ENCODE results near the gene JAZF1. TPM values are rescaled to one million over a fixed set of nuclear protein-coding genes. Genes with fewer than 3 reads are reported as not detected.

Gene JAZF1
- total RNA-seq, 2 donors from 2014 or later, result 13.9 to 16.5 TPM

GRCh38 chr7:27941522-27941921, 239.1 kb downstream of the JAZF1 start:
- no peak overlapping the region for H3K27ac ChIP-seq
- DNase-seq (ENCODE audit: low spot score), result no peak
- H3K36me3 ChIP-seq, result no peaks in the 10 kb centered on the region
- TF ChIP-seq, protein P1, sequence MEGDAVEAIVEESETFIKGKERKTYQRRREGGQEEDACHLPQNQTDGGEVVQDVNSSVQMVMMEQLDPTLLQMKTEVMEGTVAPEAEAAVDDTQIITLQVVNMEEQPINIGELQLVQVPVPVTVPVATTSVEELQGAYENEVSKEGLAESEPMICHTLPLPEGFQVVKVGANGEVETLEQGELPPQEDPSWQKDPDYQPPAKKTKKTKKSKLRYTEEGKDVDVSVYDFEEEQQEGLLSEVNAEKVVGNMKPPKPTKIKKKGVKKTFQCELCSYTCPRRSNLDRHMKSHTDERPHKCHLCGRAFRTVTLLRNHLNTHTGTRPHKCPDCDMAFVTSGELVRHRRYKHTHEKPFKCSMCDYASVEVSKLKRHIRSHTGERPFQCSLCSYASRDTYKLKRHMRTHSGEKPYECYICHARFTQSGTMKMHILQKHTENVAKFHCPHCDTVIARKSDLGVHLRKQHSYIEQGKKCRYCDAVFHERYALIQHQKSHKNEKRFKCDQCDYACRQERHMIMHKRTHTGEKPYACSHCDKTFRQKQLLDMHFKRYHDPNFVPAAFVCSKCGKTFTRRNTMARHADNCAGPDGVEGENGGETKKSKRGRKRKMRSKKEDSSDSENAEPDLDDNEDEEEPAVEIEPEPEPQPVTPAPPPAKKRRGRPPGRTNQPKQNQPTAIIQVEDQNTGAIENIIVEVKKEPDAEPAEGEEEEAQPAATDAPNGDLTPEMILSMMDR (IDR thresholded peaks at IDR 0.05), result no peak
- no peaks in the 10 kb centered on the region for H3K9me3 ChIP-seq
- H3K4me1 ChIP-seq (ENCODE audit: control insufficient read depth in 1 of 2, low read depth in 2 of 2), result no peaks in the 10 kb centered on the region
- no peaks in the 10 kb centered on the region for H3K27me3 ChIP-seq (replicated peaks; ENCODE audit: insufficient read depth)
- H3K4me3 ChIP-seq, result no peak overlapping the region
- no peak for ATAC-seq (ENCODE audit: insufficient number of reproducible peaks, low FRiP score, low read depth)

- Histone ChIP-seq H3K9me3 (no peaks in the 10 kb centered on the region), H3K27me3 (replicated peaks; ENCODE audit: insufficient read depth) (no peaks in the 10 kb centered on the region), H3K27ac (no peak overlapping the region), H3K36me3 (no peaks in the 10 kb centered on the region), H3K4me1 (ENCODE audit: control insufficient read depth in 1 of 2, low read depth in 2 of 2) (no peaks in the 10 kb centered on the region), H3K4me3 (no peak overlapping the region)
- ATAC-seq (ENCODE audit: insufficient number of reproducible peaks, low FRiP score, low read depth) (no peak), DNase-seq (ENCODE audit: low spot score) (no peak)
- TF ChIP-seq, protein P1 (IDR thresholded peaks at IDR 0.05), result no peak
Observed at GRCh38 chr7:27940341-27940740, 240.3 kb downstream of the JAZF1 start.

DNA sequence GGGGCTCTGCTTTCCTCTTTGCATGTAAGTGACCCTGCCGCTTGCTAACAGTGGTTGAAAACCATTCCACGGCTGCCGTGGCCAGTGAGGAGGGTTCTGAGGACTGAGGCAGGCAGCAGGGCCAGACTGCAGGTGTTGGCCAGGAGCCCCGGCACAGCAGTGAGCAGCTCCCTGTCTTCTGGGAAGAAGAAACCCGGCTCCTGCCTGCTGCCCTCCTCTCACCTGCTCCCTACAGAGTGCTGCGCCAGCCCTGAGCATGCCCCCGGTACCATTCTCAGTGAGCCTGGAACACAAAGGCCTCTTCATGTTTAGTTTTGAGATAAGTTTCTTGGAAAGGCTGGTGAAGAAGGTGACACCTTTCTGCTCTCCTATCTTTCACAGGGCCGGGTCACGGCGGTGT, 240.7 kb downstream of the JAZF1 start:
- Histone ChIP-seq H3K27me3 (replicated peaks; ENCODE audit: insufficient read depth) (no peaks in the 10 kb centered on the region), H3K4me1 (ENCODE audit: control insufficient read depth in 1 of 2, low read depth in 2 of 2) (no peaks in the 10 kb centered on the region), H3K9me3 (no peaks in the 10 kb centered on the region), H3K27ac (no peak overlapping the region), H3K4me3 (no peak overlapping the region), H3K36me3 (no peaks in the 10 kb centered on the region)
- ATAC-seq (ENCODE audit: insufficient number of reproducible peaks, low FRiP score, low read depth) (no peak), DNase-seq (ENCODE audit: low spot score) (no peak)
- TF ChIP-seq, protein P1 (IDR thresholded peaks at IDR 0.05), result no peak

GRCh38 chr7:27936768-27937102, 243.9 kb downstream of the JAZF1 start:
- no peak for ATAC-seq (ENCODE audit: insufficient number of reproducible peaks, low FRiP score, low read depth)
- no peak overlapping the region for H3K27ac ChIP-seq
- no peaks in the 10 kb centered on the region for H3K27me3 ChIP-seq (replicated peaks; ENCODE audit: insufficient read depth)
- H3K36me3 ChIP-seq, result no peaks in the 10 kb centered on the region
- no peaks in the 10 kb centered on the region for H3K9me3 ChIP-seq
- no peak for DNase-seq (ENCODE audit: low spot score)
- TF ChIP-seq, protein P1 (IDR thresholded peaks at IDR 0.05), result no peak
- H3K4me1 ChIP-seq (ENCODE audit: control insufficient read depth in 1 of 2, low read depth in 2 of 2), result no peaks in the 10 kb centered on the region
- no peak overlapping the region for H3K4me3 ChIP-seq

GRCh38 chr7:27936047-27936767, 244.4 kb downstream of the JAZF1 start:
- DNase-seq (ENCODE audit: low spot score), result no peak
- TF ChIP-seq, protein P1 (IDR thresholded peaks at IDR 0.05), result no peak
- Histone ChIP-seq H3K27ac (no peak overlapping the region), H3K27me3 (replicated peaks; ENCODE audit: insufficient read depth) (no peaks in the 10 kb centered on the region), H3K9me3 (no peaks in the 10 kb centered on the region), H3K4me3 (no peak overlapping the region), H3K36me3 (no peaks in the 10 kb centered on the region), H3K4me1 (ENCODE audit: control insufficient read depth in 1 of 2, low read depth in 2 of 2) (no peaks in the 10 kb centered on the region)
- ATAC-seq (ENCODE audit: insufficient number of reproducible peaks, low FRiP score, low read depth), result no peak
